GM19240 (cell line): ENCODE results near the gene GPLD1.
"Not testable (repeated sequence)": the region's sequence is repeated elsewhere in the genome, so short reads cannot be mapped to it uniquely, and the experiment has no call there.

Source experiments
- DNase-seq: peaks from one replicate; pipeline ENCODE4 v3.0.0; 2011; ENCODE audit warnings: low spot score; ENCODE audit not compliant: insufficient read length

The GPLD1 gene

GRCh38 chr6:24384369-24385130 lies 104.8 kb downstream of the GPLD1 start:
- DNase-seq: not testable (repeated sequence)

DNA sequence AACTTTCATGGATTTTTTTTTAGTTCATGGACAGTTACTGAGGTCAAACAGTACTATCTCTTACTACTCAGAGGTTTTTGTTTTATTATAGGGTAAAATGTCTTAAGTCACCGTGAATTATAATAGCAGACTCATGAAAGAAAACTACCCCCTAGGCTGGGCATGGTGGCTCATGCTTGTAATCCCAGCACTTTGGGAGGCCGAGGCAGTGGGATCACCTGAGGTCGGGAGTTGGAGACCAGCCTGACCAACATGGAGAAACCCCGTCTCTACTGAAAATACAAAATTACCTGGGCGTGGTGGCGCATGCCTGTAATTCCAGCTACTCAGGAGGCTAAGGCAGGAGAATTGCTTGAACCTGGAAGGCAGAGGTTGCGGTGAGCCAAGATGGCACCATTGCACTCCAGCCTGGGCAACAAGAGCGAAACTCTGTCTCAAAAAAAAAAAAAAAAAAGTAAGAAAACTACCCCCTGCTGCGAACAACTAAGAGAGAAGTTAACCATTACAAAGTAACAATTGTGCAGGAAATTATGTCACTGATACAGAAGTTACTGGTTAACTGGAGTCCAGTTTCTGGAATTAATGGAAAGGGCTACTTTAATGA lies 106.4 kb downstream of the GPLD1 start:
- not testable (repeated sequence) for DNase-seq

DNA sequence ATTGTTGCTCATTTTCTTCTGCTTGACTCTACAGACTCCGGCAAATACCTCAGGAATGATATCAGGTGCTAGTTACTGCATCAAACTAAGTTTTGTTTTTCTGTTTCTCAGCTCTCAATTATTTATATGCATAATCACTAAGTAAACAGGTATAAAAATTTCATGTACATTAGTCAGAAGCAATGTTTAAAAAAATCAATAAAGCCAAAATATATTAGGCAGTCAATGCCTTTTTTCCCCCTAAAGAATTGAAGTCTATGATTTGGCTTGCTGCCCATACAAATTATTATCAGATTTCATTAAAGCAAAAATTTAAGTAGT lies 107.2 kb downstream of the GPLD1 start:
- no peak for DNase-seq

DNA sequence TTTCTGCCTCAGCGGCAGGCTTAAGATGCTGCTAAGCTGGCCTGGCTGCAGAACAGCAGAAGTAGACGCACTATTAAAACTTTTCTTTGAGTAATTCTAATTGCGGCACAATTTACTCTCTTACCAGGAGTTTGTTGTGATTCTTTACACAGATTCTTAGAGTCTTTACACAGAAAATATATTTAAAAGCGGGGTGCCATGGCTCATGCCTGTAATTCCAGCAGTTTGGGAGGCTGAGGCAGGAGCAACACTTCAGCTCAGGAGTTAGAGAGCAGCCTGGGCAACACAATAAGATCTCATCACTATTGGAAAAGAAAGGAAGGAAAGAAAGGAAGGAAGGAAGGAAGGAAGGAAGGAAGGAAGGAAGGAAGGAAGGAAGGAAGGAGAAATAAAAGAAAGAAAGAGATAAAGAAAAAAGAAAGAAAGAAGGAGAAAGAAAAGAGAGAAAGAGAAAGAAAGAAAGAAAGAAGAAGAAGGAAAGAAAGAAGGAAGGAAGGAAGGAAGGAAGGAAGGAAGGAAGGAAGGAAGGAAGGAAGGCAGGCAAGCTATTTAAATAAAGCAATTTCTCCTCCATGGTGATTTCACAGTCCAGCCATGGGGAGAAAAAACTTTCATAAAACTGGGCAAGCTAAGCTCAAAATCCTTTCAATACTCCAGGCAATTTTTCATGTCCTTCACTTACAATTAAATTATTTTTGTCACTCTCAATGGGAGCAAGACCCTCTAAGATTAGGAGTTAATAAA lies 107.7 kb downstream of the GPLD1 start:
- DNase-seq: no peak

GRCh38 chr6:24378473-24379097 lies 110.8 kb downstream of the GPLD1 start:
- DNase-seq: no peak
